NOMO-1 treated with dmso at 0.1 percent for 144 hours (cell line): Measurements from ENCODE around the gene CDH22.
A peak's percentile ranks its signal among the peaks of the same experiment; 100 is the strongest.

Experiments used
- DNase-seq: peaks from one replicate; lab custom pipeline; 2025; ENCODE audit not compliant: unreplicated experiment; lab: John Stamatoyannopoulos, UW

CDH22 gene

GRCh38 chr20:46199198-46199597 lies 109.1 kb downstream of the CDH22 start:
- DNase-seq = no peak

- no peak for DNase-seq
These were observed 111.3 kb downstream of the CDH22 start for GRCh38 chr20:46196990-46197389.

GRCh38 chr20:46195264-46196036 lies 112.8 kb downstream of the CDH22 start:
- DNase-seq = no peak

- no peak for DNase-seq
These were observed 113.9 kb downstream of the CDH22 start for GRCh38 chr20:46194409-46194808.

- no peak for DNase-seq
These were observed 115.8 kb downstream of the CDH22 start for GRCh38 chr20:46192376-46192944.

- no peak for DNase-seq
These were observed 116.7 kb downstream of the CDH22 start for GRCh38 chr20:46191611-46192010.

- DNase-seq = no peak
These were observed 117.1 kb downstream of the CDH22 start for GRCh38 chr20:46191168-46191540.

GRCh38 chr20:46190478-46191167 lies 117.7 kb downstream of the CDH22 start:
- DNase-seq = peak; percentile 29

- DNase-seq = no peak
These were observed 119.3 kb downstream of the CDH22 start for GRCh38 chr20:46188866-46189541.

GRCh38 chr20:46186210-46186609 lies 122.1 kb downstream of the CDH22 start:
- no peak for DNase-seq

- DNase-seq = no peak
These were observed 122.9 kb downstream of the CDH22 start for GRCh38 chr20:46185353-46185752.

- no peak for DNase-seq
These were observed 124.5 kb downstream of the CDH22 start for GRCh38 chr20:46183768-46184167.

GRCh38 chr20:46182276-46183200 lies 125.8 kb downstream of the CDH22 start:
- DNase-seq = no peak

GRCh38 chr20:46179862-46180261 lies 128.4 kb downstream of the CDH22 start:
- no peak for DNase-seq

- no peak for DNase-seq
These were observed 129.4 kb downstream of the CDH22 start for GRCh38 chr20:46178891-46179290.

GRCh38 chr20:46177768-46178167 lies 130.5 kb downstream of the CDH22 start:
- DNase-seq = no peak

- DNase-seq = no peak
These were observed 131.4 kb downstream of the CDH22 start for GRCh38 chr20:46176739-46177378.

- DNase-seq = no peak
These were observed 133.2 kb downstream of the CDH22 start for GRCh38 chr20:46175127-46175494.

- DNase-seq = peak; percentile 55
These were observed 133.7 kb downstream of the CDH22 start for GRCh38 chr20:46174469-46175126.
